Fibroblast of skin of left biceps (primary cell): Measurements from ENCODE around the gene CRBN.
A peak's percentile ranks its signal among the peaks of the same experiment; 100 is the strongest.

ENCODE experiments used
- DNase-seq, 2 experiments: peaks; one replicate each; pipeline ENCODE4 v3.0.0-alpha.2; 2013; ENCODE audit warnings: low read depth in 2 of 2

CRBN gene

DNA sequence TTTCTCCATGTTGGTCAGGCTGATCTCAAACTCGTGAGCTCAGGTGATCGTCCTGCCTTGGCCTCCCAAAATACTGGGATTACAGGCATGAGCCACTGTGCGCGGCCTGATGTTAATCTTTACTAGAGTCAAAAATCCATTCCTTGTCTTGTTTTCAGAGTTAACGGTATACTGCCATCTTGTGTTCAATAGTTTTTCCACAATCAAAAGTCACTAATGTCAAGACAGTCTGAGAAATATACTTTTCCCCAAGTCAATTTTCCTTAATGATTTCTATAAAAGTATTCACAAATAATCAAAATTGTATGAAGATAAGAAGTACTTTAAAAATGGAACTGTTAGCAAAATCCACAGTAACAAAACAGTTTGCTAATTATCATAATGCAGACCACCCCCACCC, 8.5 kb downstream of the CRBN start:
- no peak for DNase-seq

DNA sequence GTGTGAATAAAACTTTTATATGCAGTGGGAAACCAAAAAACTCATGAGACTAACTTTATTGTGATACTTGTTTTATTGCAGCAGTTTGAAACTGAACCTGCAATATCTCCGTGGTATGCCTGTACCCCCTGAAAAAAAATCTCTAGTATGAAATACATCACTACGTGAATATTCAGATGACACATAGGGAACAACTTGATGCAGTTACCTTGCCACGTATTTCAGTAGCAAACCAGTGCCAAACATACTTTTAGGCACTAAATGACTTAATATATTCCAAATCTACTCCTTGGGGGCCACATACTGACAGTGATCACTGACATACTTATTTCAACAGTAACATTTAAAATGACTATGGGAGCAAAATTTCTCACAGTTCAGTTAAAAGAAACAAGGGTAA, 13.8 kb downstream of the CRBN start:
- no peak for DNase-seq

DNA sequence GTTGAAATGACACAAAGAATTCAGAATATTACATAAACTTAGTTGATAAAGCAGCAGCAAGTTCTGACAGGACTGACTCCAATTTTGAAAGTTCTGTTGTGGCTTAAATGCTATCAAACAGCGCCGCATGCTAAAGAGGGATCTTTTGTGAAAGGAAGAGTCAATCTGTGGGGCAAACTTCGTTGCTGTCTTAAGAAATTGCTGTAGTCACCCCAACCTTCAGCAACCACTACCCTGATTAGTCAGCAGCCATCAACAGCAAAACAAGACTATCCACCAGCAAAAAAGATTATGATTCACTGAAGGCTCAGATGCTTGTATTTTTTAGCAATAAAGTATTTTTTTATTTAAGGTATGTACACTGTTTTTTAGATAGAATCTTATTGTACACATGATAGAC, 14.2 kb downstream of the CRBN start:
- no peak for DNase-seq

DNA sequence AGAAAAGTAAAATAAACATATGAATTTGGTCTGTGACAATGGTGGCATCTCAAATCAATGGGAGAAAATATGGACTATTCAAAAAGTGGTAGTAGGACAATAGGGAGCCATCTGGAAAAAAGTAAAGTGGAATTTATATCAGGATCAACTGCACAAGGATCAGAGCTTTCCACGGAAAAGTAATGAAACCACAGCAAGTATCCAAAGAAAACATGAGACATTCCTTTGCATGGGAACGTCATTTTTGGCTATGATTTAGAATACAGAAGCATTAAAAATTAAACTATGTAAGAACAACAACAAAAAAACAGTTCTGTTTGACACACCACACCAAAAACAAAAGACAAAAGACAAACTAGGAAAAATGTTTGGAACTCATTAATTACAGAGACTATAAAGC, 18.7 kb downstream of the CRBN start:
- DNase-seq = no peak

DNA sequence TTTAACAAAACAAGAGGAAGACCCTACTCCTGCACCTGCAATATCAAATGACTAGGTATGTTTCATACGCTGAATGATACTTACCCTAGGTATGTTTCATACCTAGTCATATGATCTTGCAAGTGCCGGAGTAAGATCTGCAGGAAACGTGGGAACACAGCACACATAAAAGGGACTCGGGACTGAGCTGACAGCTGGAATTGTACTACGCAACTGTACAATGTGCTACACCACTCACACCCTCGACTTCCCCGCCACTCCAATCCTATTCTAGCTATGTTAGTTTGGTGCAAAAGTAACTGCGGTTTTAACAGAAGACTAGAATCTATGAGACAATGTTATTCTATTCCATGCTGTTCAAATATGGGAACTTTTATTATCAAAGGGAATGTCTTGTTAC, 22.0 kb downstream of the CRBN start:
- DNase-seq = no peak

GRCh38 chr3:3154879-3155610, 24.4 kb downstream of the CRBN start:
- DNase-seq = no peak

DNA sequence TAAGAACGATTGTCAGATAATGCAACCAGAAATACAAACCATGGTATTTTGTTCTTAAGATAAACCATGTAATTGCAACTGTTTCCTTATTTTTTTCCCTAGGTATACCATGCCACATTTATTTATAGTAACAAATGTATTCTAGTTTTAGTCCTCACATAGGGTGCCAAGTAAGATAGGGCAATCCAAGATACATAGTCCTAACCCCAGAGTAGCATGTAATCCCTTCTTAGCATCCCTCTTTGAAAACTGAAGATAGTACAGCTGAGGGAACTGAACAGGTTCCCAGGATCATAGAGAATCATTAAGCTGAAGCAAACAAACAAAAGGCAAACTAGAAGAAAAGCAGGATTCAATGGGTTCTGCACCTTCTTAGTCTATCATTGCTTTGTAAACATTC, 28.0 kb downstream of the CRBN start:
- DNase-seq = no peak

GRCh38 chr3:3149560-3149959, 29.9 kb downstream of the CRBN start:
- DNase-seq = no peak

- DNase-seq = no peak
Measured at GRCh38 chr3:3145831-3146230, 33.7 kb downstream of the CRBN start.

GRCh38 chr3:3141939-3142338, 37.6 kb downstream of the CRBN start:
- no peak for DNase-seq

DNA sequence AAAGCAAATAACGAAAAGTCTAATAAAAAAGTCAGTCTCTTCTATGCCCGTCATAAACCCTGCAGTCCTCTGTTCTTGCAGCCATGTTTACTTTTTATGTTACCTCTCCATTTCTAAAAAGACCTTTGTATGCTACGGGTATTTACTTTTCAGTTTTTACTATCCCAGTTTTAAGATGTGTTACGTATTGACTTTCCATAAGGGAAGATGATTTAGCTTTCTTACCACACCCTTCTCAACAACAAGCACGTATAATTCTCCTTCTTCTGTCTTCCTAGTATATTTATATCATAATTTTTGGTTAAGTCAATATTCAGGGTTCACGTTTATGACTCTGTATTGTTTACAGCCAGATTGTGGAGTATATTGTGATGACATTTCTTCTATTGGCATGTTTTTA, 42.0 kb downstream of the CRBN start:
- no peak for DNase-seq

GRCh38 chr3:3134750-3135448, 44.6 kb downstream of the CRBN start:
- no peak for DNase-seq

- no peak for DNase-seq
Measured at GRCh38 chr3:3133500-3133899, 46.0 kb downstream of the CRBN start.

DNA sequence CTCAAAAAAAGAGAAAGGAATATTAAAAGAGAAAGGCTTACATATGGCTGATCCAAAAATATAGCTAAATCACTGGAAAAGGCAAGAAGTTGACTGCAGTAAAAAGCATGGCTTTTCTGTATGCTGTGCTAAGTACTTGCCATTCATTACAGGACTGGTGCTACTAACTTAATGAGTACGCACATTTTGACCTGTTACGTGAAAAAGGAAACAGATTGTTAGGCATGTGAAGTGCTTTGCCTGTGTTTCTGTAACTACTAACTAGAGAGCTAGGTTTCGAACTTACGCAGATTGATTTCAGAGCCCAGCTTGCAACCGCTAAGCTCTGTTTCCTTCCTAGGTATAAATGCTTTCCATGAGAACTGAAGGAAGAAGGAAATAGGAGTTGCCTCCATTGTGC, 49.9 kb downstream of the CRBN start:
- DNase-seq = no peak

GRCh38 chr3:3127432-3128010, 52.0 kb downstream of the CRBN start:
- no peak for DNase-seq

- peak; percentile 83 to 84 for DNase-seq
Measured at GRCh38 chr3:3126477-3127431, 52.7 kb downstream of the CRBN start, which contains the start of gene TRNT1. Gene TRNT1, plus strand, starts transcription at chr3:3126940. Its CDS starts 2,101 bp downstream, at chr3:3129041.

DNA sequence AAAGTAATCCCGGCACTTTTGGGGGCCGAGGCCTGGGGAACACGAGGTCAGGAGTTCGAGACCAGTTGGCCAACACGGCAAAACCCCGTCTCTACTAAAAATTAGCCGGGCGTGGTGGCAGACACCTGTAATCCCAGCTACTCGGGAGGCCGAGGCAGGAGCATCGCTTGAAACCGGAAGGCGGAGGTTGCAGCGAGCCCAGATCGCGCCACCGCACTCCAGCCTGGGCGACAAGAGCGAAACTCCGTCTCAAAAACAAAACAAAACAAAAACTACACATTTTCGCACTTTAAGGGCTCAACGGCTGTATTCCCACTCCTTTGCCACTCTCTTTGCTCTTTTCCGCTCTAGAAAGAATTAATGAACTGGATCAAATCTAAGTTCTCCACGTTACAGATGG, 53.5 kb downstream of the CRBN start:
- DNase-seq = no peak

GRCh38 chr3:3119393-3119851, 60.1 kb downstream of the CRBN start:
- DNase-seq = no peak

DNA sequence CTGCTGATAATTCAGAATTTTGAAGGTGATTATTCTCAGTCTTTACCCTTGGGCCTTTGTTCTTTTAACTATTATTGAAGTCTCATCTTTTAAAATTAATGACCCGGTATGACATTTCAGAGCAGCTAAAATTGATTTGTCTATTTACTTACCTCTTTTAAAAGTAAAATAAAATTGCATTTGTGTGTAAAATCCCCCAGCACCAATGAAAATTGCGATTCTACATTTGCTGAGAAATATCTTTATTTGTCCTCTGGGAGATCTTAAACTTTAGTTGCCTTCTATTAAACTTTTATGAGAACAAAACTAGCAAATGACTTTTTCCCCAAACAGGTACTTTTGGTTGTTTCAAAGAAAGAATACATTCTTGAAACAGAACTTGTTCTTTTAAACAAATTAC, 61.8 kb downstream of the CRBN start:
- no peak for DNase-seq

DNA sequence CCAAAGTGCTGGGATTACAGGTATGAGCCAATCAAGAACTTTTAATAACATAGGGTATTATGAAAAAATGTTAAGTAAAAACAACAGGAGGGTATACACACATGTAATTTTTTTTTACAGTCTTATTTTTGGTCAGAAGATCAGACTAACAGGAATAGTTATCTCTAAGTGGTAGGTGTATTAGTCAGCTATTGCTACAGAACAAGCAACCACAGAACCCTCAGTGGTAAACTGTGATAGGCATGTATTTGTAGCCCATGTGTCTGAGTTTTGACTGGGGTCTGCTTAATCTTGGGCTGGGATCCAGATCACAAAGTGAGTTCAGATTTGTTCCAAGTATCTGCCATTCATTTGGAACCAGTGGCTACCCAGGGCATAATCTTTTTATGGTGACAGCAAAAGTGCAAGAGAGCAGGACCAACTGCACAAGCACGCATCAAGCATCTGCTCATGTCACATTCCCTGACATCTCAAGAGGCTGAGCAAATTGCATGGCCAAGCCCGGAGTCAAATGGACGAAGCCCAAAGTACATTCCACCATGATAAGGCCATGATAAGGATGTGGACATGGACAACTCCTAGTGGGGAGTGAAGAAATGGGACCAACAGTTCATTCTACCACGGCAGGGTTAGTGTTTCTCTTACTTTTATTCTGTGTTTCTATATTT, 66.3 kb downstream of the CRBN start:
- no peak for DNase-seq

GRCh38 chr3:3110749-3111361, 68.6 kb downstream of the CRBN start:
- no peak for DNase-seq
